K562 (cell line): ENCODE results near the gene IPO11. TPM values are rescaled to one million over a fixed set of nuclear protein-coding genes. Genes with fewer than 3 reads are reported as not detected.
"Not testable (repeated sequence)": the region's sequence is repeated elsewhere in the genome, so short reads cannot be mapped to it uniquely, and the experiment has no call there.

ENCODE experiments used
- ATAC-seq: fragments of 200-7000 bp; cut with Tn5 transposase; 3 replicates; pipeline ENCODE4 v1.9.1; 2020; ENCODE audit warnings: moderate library complexity
- BruUV-seq: library from RNA; stranded (reverse); fragments of 400-500 nt; replicated peaks from 2 replicates; lab custom pipeline; 2021; lab: Mats Ljungman, UMichigan
- CTCF ChIA-PET: fragments of 300-600 bp; formaldehyde crosslinking; extraction: SDS; loops from one replicate; lab custom pipeline; 2021; ENCODE audit warnings: low intra/inter-chr PET ratio; lab: Yijun Ruan, JAX
- POLR2A ChIA-PET: fragments of 300-600, 350-650 bp; sonication (Branson Sonifier 250); formaldehyde crosslinking; extraction: SDS; loops from one replicate; lab custom pipeline; 2021; ENCODE audit warnings: antibody characterized with exemption, inconsistent platforms; lab: Yijun Ruan, JAX
- DNase-seq, 4 experiments: peaks; one replicate each; pipeline versions ENCODE4 v3.0.0 to v3.0.0-alpha.2; 2011 to 2018; ENCODE audit warnings: low spot score in 3 of 4, mixed read lengths in 3 of 4; ENCODE audit errors: extremely low read depth in 1 of 4
- FAIRE-seq: peaks from 2 replicates; lab custom pipeline; 2011; peaks lifted over from hg19 to GRCh38; lab: Jason Lieb, UNC
- H2AFZ ChIP-seq: 2 replicates; pipeline ENCODE4 v1.6.0; 2011; ENCODE audit warnings: low read depth, low read length, control low read depth, inconsistent platforms
- H3K27ac ChIP-seq: fragments of 200-600 bp; 3 replicates; pipeline ENCODE4 v1.8.0; 2011; ENCODE audit warnings: low read depth, mild to moderate bottlenecking, control low read depth, inconsistent platforms, low read length, moderate library complexity, mixed read lengths; ENCODE audit errors: extremely low read depth
- H3K27me3 ChIP-seq, 2 experiments: fragments of 300-600 bp in 1 of 2; 2 replicates in 1 of 2; 3 replicates in 1 of 2; pipeline versions ENCODE4 v1.6.0 to v1.8.0; 2011; ENCODE audit warnings: inconsistent platforms in 2 of 2, low read length in 2 of 2, mild to moderate bottlenecking in 1 of 2, mixed read lengths in 1 of 2, moderate library complexity in 1 of 2; ENCODE audit not compliant: control insufficient read depth in 2 of 2, insufficient read depth in 2 of 2
- H3K36me3 ChIP-seq: fragments of 300-600 bp; 3 replicates; pipeline ENCODE4 v1.8.0; 2011; ENCODE audit warnings: mild to moderate bottlenecking, low read length, inconsistent platforms; ENCODE audit not compliant: control insufficient read depth, insufficient read depth
- H3K4me1 ChIP-seq, 2 experiments: fragments of 200-600 bp in 1 of 2; replicated peaks in 1 of 2; 2 replicates in 1 of 2; 3 replicates in 1 of 2; pipeline versions ENCODE4 v1.5.1 to v1.8.0; 2011; ENCODE audit warnings: inconsistent platforms in 2 of 2, low read length in 2 of 2, mild to moderate bottlenecking in 1 of 2, mixed read lengths in 1 of 2, moderate library complexity in 1 of 2; ENCODE audit not compliant: control insufficient read depth in 2 of 2, insufficient read depth in 2 of 2
- H3K4me2 ChIP-seq: 2 replicates; pipeline ENCODE4 v1.6.1; 2011; ENCODE audit warnings: low read length, control low read depth, inconsistent platforms, mixed read lengths; ENCODE audit not compliant: insufficient read depth
- H3K4me3 ChIP-seq: fragments of 200-600 bp; sonication (generic), shearing (Covaris generic); 2 replicates; pipeline ENCODE4 v1.5.1; 2016; ENCODE audit warnings: control low read depth, inconsistent platforms
- H3K79me2 ChIP-seq: fragments of 200-600 bp; 3 replicates; pipeline ENCODE4 v1.8.0; 2011; ENCODE audit warnings: low read length, inconsistent platforms; ENCODE audit not compliant: control insufficient read depth, insufficient read depth
- H3K9ac ChIP-seq, 2 experiments: 2 replicates each; pipeline versions ENCODE4 v1.6.0 to v1.6.1; 2011; ENCODE audit warnings: low read depth in 2 of 2, low read length in 2 of 2, control low read depth in 1 of 2, inconsistent platforms in 1 of 2, mild to moderate bottlenecking in 1 of 2, mixed read lengths in 1 of 2; ENCODE audit not compliant: insufficient read depth in 1 of 2
- H3K9me1 ChIP-seq: one replicate; pipeline ENCODE4 v1.6.0; 2011; ENCODE audit warnings: inconsistent platforms, mild to moderate bottlenecking, low read length, moderate library complexity; ENCODE audit not compliant: control insufficient read depth, insufficient read depth
- H3K9me3 ChIP-seq: replicated peaks from 2 replicates; pipeline ENCODE4 v1.5.1; 2011; ENCODE audit warnings: low read depth, low read length, inconsistent platforms; ENCODE audit not compliant: control insufficient read depth, insufficient read depth
- H4K20me1 ChIP-seq: replicated peaks from 2 replicates; pipeline ENCODE4 v1.6.1; 2011; ENCODE audit warnings: low read length, inconsistent platforms, mixed read lengths; ENCODE audit not compliant: control insufficient read depth, insufficient read depth
- ID3 ChIP-seq, 2 experiments: fragments of 250-450 bp in 1 of 2; fragments of 450-650 bp in 1 of 2; sonication (Bioruptor Pico) in 1 of 2; IDR thresholded peaks; 2 replicates each; pipeline versions ENCODE4 v1.6.1 to v1.8.0; 2016 to 2021; ENCODE audit warnings: mild to moderate bottlenecking in 2 of 2, moderate library complexity in 2 of 2, missing compliant biosample characterization in 1 of 2, missing genetic modification characterization in 1 of 2
- MLX ChIP-seq, 2 experiments: fragments of 450-650 bp in 1 of 2; sonication (generic) in 1 of 2; formaldehyde crosslinking; conservative IDR thresholded peaks; 2 replicates each; pipeline versions ENCODE4 v1.4.0 to v1.8.1; 2020 to 2022; ENCODE audit warnings: mild to moderate bottlenecking in 1 of 2, missing genetic modification reagents in 1 of 2
- in situ Hi-C: fragments of 300-500 bp; cut with MboI; formaldehyde crosslinking; loops from 4 replicates; pipeline ENCODE4 v1.15.0; 2018; ENCODE audit warnings: inconsistent platforms, mixed read lengths
- intact Hi-C: fragments of 100-400 bp; cut with micrococcal nuclease; formaldehyde crosslinking; loops from 2 replicates; pipeline ENCODE4 v1.14.2; 2022
- polyA plus RNA-seq, 8 experiments: library from polyadenylated mRNA; depleted of rRNA in 4 of 8; stranded (reverse) in 5 of 8; unstranded in 3 of 8; fragments of >200 nt; fragmentation: Nextera tagmentation in 2 of 8; fragmentation: Illumina TruSeq in 1 of 8; extraction: Ambion mirVana in 2 of 8; extraction: Trizol in 1 of 8; gene quantifications; 2 replicates each; pipeline versions ENCODE4 v1.2.1 to v1.2.3, GENCODE V29; 2011 to 2014; ENCODE audit warnings: inconsistent platforms in 1 of 8, missing spikeins in 1 of 8
- total RNA-seq, 7 experiments: library from RNA; depleted of rRNA in 6 of 7; stranded (reverse); fragments of >200 nt in 6 of 7; fragmentation: Illumina TruSeq in 2 of 7; extraction: Trizol in 2 of 7; gene quantifications; 2 replicates each; pipeline versions ENCODE4 v1.2.1 to v1.2.3, GENCODE V29; 2011 to 2021; ENCODE audit warnings: low replicate concordance in 1 of 7

Gene IPO11
- total and polyA plus RNA-seq, 9 of the 15 experiments (the other 6 are each of a cell fraction or from before 2014, with no cell fraction given), result 38.7 to 96.0 (median 70.9) TPM

- TF ChIP-seq MLX (CRISPR knock-in tag; conservative IDR thresholded peaks at IDR 0.05), result no peak
- TF ChIP-seq ID3 (CRISPR knock-in tag; IDR thresholded peaks at IDR 0.05), result no peak
- TF ChIP-seq ID3 (tag; IDR thresholded peaks at IDR 0.05), result no peak
Observed at GRCh38 chr5:62653864-62654575, 241.5 kb downstream of the IPO11 start (continued).

- intact Hi-C loops, in situ Hi-C loops, H3K9ac ChIP-seq, H3K27me3 ChIP-seq, H3K4me1 ChIP-seq, H3K4me3 ChIP-seq, H3K36me3 ChIP-seq, CTCF ChIA-PET, H3K9me1 ChIP-seq, POLR2A ChIA-PET, H2AFZ ChIP-seq, H3K9me3 ChIP-seq, H3K79me2 ChIP-seq, DNase-seq, ATAC-seq, H3K4me2 ChIP-seq, H4K20me1 ChIP-seq, FAIRE-seq, H3K27ac ChIP-seq, BruUV-seq: not testable (repeated sequence)
Observed at GRCh38 chr5:62657772-62658171, 245.2 kb downstream of the IPO11 start.
